NCI-H748 treated with DMSO at 0.1 percent for 48 hours (cell line): ENCODE measurements around the gene SPTBN5.

Source experiments
- DNase-seq: peaks from one replicate; lab custom pipeline; 2025; lab: John Stamatoyannopoulos, UW

The SPTBN5 gene

DNA sequence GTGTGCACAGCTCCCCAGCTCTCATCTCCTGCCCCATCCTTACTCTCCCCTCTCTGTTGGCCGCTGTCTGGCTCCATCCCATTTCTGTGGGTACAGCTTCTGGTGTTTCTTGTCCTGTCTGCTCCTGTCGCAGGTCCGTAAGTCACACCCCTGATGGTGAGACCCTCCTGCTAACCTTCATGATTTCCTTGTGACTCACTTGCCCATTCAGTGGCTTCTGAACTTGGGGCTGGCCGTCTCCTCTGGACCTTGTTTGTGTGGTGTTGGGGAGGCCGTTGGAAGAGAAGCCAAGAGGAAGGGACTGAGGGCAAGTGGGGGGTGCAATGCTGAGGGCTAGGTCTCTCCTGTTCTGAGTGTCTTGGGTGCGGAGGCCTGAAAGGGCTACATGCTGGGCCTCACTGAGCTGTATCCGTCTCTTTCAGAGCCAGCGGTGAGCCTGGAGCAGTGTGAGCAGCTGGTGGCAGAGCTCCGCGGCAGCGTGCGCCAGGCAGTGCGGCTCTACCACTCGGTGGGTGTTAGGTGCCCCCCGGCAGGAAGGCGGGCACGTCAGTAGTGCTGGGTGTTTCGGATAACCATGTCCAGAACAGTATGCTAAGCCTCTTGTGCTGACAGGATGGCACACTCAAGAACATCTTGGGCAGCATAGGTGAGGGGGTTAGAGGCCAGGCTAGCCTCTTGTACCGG is 69.6 kb downstream of the SPTBN5 start:
- DNase-seq: no peak

DNA sequence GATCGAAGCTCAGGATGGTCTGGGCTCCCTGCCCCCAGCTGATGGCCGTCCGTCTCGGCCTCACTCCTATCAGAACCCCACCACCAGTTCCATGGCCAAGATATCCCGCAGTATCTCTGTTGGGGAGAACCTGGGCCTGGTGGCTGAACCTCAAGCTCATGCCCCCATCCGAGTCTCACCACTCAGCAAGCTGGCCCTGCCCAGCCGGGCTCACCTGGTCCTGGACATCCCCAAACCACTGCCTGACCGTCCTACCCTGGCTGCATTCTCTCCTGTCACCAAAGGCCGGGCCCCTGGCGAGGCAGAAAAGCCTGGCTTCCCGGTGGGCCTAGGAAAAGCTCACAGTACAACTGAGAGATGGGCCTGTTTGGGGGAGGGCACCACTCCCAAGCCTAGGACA is 70.4 kb downstream of the SPTBN5 start:
- DNase-seq: no peak

DNA sequence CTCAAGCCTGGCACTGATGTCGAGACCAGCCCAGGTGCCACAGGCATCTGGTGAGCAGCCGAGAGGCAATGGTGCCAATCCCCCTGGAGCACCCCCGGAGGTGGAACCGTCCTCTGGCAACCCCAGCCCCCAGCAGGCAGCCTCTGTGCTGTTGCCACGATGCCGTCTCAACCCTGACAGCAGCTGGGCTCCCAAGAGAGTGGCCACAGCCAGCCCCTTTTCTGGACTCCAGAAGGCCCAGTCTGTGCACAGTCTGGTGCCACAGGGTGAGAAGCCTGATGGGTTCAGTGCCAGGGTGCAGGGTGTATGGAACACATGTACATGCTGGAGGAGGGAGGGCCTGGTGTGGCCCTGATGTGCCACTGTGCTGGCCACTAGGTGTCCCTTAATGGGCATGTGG is 70.9 kb downstream of the SPTBN5 start:
- no peak for DNase-seq

DNA sequence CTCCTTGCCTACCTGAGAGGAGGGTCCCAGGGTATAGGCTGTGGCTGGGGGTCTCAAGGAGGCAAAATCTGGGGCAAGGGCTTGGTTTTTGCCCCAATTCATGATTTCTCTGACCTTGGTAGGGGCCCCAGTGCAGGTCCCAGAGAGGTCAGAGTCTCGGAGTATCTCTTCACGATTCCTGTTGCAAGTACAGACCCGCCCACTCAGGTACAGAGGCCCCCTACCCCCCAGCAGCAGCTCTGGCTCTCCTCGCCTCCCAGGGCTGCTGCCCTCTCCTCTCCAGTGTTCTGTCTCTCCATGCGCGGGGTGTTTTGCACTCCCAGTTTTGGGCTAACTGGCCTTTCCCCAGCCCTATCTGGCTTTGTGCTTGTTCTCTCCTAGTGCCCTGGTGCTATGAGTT is 71.4 kb downstream of the SPTBN5 start:
- no peak for DNase-seq

DNA sequence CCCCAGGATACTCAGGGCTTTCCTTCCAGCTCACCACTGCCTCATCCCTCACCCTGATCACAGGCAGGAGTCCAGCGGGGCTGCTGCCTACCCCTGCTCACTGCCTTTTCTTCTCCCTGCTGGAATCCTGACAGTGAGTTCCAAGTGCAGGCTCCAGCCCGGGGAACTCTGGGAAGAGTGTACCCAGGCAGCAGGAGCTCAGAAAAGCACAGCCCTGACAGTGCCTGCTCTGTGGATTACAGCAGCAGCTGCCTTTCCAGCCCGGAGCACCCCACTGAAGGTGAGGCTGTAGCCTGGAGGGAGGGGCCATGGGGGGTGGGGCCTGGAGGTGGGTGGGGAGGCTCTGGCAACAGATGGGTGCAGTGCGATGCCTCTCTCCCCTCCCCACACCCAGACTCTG is 72.0 kb downstream of the SPTBN5 start:
- no peak for DNase-seq

DNA sequence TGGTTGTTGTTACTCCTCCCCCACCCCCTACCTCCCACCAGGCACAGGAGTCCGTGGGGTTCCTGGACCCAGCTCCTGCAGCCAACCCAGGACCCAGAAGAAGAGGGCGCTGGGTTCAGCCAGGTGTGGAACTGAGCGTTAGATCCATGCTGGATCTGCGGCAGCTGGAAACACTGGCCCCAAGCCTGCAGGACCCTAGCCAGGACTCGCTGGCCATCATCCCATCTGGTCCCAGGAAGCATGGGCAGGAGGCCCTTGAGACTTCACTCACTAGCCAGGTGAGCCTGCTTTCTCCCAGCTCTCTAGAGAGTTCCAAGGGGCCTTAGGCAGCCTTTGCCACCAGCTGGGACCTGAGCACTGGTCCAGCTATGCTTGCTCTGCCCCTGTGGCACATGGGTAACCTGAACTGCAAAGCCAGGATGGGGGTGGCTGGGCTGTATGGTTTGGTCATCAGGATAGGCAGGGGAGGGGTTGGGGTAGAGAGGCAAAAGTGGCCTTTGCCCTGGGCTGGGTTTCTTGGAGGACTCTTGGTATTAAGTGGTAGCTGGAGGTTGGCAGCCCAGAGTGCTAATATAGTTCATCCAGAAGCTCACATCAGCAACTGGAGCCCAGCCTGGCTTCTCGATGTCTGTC is 72.9 kb downstream of the SPTBN5 start:
- no peak for DNase-seq

DNA sequence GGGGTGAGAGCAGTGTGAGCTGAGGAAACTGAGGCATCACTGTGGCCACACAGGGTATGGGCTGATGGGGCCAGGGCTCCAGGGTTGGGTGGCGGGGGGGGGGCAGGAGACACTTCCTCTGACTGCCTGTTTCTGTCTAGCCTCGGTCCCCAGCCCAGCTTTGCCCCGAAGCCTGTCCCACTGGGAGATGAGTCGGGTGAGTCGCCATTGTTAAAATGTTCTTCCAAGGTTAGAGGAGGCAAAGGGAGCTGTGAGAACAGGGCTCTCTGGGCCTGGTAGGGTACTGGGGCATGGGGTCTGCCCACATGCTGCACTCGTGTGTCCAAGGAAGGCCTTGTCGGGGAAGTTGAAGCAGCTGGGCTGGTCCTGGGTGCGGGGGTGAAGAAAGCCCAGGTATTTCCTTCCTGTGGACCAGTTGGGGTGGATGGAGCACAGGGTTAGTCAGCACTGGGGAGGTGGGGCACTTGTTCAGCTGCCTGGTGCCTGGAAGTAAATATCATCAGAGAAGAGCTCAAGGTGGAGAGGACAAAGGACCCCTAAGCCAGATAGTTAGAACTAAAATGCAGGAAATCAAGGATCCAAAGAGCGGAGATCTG is 74.3 kb downstream of the SPTBN5 start:
- no peak for DNase-seq

DNA sequence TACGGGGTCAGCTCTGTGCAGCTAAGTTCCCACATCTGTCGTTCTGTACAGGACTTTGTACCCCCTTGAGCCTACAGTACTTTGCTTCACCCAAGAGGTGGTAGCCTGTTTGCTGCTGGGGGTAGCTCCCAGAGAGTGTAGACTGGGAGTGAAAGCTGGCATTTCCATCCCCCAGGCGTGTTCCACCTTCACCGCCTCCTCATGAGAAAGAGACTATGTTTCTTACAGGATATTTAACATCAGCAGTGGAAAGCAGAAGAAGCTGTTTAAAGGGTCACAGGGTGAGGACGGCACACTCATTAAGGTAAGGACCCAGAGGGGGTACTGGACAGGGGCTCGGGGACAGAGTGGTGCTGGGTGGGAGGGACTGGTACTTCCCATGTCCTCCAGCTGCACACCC is 76.1 kb downstream of the SPTBN5 start:
- no peak for DNase-seq

DNA sequence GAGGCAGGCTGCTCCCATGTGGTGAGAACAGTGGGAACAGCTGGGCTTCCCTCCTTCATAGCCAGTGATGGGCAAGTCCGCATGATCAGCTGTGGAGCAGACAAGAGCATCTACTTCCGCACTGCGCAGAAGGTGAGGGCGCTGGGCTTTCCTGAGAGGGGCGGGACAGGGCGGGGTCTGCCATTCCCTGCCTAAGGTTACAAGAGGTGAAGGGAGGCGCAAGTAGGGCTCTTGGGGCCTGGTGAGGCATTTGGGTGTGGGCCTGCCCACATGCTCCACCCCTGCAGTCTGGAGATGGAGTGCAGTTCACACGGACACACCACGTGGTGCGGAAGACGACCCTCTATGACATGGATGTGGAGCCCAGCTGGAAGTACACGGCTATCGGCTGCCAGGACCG is 76.5 kb downstream of the SPTBN5 start:
- no peak for DNase-seq

DNA sequence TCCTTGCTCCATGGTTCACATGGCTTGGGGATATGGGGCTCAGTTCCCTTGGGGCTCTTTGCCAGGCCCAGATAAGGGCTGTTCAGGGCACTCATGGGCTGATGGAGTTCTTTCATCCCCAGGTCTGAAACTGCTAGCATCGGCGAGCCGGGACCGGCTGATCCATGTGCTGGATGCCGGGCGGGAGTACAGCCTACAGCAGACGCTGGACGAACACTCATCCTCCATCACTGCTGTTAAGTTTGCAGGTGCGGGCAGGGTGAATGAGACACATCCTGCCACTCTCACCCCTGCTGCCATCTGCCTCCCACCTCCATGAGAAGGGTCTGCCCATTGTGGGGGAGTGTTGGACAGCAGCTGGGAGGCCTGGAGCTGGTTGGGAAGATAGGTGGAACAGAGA is 77.1 kb downstream of the SPTBN5 start:
- no peak for DNase-seq

DNA sequence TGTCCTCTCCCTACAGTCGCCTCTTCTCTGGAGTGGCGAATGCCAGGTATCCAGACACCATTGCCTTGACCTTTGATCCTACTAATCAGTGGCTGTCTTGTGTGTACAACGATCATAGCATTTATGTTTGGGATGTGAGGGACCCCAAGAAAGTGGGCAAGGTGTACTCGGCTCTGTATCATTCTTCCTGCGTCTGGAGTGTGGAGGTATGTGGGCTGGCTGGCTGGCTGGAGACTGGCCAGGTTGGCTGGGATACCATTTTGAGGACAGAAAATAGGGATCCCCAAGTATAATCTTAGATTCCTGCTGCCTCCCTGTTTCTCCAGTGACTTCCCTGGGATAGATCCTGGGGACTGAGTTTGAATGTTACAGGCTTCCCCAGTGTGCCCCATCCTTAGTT is 79.3 kb downstream of the SPTBN5 start:
- no peak for DNase-seq

DNA sequence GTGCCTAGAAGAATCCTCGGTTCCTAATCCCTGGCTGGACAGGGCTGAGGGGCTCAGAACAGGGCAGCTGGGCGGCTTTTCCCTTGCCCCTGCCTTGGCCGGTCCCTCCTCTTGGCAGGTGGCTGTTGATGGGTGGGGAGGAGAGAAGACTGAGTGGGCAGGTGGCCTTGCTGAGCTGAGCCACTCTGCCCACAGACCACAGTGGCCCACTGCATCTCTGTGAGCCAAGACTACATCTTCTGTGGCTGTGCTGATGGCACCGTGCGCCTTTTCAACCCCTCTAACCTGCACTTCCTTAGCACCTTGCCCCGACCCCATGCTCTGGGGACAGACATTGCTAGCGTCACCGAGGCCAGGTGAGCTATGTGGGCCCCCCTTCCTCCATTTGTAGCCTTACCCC is 80.4 kb downstream of the SPTBN5 start:
- DNase-seq: no peak

DNA sequence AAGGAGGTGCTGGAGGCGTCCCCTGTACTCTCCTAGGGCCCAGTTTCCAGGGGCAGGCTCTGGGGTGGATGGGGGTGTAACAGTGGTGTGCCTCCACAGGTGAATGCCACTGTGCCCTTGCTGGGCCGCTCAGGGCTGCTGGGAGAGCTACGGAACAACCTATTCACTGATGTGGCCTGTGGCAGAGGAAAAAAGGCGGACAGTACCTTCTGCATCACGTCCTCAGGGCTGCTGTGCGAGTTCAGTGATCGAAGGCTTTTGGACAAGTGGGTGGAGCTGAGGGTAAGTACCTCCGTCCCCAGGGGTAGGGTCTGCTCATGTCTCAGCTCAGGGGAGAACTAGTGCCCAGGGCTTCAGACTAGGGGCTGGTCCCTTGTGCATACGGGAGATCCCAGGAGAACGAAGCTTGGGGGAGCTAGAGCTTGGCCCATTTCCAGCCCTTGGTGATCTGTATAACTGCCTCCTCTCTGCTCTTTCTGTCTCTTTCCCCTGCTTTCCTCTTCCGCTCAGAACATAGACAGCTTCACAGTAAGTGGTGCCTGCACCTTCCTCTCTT is 81.0 kb downstream of the SPTBN5 start:
- DNase-seq: no peak

DNA sequence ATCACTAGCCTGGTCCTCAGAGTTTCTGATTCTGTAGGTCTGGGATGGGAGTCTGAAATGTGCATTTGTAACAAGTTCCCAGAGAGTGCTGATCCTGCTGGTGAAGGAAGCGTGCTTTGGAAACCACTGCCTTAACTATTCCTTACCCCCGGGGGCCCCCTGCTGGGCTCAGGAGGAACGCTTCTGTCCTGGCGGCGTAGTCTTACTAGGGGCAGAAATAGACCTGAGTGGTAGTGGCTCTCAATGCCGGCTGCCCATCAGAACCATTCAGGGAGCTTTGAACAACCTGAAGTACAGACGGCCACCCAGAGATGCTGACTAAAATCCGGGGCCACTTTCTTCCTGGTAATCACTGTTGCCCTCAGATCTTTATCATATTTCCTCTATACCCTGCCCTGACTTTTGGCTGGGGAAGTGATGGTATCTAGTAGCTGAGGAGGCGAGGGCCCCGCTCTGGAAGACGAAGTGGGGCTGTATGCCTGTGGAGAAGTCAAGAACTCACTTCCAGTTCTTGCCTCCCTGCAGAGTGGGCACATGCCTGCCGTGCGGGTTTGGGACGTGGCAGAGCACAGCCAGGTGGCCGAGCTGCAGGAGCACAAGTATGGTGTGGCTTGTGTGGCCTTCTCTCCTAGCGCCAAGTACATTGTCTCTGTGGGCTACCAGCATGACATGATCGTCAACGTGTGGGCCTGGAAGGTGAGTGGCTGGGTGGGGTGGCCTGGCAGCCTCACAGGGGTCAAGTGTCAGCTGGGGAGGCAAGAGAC is 82.2 kb downstream of the SPTBN5 start:
- no peak for DNase-seq

DNA sequence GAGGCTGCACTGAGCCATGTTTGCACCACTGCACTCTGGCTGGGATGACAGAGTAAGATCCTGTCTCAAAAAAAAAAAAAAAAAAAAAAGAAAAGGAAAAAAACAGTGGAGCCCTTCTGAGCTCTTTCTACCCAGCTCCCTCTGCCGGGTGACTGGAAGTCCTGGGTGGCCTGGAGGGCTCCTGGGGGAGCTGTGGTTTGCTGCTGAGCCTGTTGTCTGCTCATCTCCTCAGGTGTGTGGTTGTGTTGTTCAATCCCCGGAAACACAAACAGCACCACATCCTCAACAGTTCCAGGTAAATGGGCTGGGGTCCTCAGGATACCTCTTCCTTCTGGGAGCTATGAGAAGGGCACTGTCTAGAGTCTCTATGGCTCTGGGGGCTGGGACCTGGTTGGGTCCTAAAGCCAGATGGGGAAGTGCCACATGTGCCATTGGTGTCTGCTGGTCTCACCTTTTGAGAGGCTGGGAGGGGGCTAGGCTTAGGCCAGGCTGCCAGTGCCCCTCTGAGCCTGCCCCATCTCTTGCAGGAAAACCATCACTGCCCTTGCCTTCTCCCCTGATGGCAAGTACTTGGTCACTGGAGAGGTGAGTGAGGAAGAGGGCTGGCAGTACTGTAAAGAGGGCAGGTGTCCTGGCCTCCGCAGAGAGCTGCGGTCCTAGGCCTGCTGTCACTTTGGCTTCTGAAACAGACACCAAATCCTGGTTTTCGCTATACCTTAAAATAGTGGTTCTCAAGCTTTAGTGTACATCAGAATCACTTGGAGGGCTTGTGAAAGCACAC is 83.0 kb downstream of the SPTBN5 start:
- no peak for DNase-seq

DNA sequence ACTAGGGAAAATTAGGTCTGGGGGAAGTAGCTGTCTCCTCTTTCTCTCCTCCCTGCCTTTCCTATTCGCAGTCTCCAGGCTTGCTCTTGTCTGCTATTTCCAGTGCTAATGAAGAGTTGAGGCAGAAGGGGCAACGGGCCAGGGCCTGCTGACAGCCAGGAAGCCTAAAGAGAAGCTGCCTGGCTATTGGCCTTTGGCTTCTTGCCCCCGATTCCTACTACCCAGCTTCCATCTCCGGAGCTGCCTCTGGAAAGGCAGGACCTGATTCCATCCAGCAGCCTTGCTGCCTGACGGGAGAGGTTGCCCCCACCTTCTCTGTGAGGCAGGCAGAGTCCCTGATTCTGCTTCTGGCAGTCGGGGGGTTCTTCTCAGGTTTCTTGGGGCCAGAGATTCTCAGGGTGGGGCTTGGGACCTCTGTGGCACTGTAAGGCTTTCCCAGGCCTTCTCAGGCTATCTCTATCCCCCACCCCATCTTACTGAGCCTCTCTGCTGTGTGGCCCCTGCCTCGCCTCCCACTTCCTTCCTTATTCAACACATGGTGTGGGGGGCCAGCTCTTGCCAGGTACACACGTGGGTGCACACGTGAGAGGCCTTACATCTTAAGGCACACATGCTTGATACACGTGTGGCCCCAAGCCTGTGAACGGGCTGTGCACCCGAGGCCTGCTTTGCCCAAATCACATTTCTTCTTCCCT is 84.2 kb downstream of the SPTBN5 start:
- no peak for DNase-seq

DNA sequence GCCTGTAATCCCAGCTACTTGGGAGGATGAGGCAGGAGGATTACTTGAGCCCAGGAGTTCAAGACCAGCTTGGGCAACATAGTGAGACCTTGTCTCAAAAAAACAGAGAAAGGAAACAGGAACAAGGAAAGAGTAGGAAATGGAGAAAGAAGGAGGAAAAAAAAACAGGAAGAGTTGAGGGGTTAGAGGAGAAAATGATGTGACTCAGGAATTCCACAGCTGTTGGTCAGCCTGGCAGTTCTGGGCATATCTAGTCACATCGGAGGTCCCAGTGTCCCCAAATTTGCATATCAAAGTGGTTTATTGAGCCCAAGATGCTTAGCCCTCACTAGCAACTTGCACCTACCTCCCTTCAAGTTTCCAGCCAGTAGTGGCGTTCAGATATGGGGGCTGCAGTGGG is 84.7 kb downstream of the SPTBN5 start:
- DNase-seq: no peak

DNA sequence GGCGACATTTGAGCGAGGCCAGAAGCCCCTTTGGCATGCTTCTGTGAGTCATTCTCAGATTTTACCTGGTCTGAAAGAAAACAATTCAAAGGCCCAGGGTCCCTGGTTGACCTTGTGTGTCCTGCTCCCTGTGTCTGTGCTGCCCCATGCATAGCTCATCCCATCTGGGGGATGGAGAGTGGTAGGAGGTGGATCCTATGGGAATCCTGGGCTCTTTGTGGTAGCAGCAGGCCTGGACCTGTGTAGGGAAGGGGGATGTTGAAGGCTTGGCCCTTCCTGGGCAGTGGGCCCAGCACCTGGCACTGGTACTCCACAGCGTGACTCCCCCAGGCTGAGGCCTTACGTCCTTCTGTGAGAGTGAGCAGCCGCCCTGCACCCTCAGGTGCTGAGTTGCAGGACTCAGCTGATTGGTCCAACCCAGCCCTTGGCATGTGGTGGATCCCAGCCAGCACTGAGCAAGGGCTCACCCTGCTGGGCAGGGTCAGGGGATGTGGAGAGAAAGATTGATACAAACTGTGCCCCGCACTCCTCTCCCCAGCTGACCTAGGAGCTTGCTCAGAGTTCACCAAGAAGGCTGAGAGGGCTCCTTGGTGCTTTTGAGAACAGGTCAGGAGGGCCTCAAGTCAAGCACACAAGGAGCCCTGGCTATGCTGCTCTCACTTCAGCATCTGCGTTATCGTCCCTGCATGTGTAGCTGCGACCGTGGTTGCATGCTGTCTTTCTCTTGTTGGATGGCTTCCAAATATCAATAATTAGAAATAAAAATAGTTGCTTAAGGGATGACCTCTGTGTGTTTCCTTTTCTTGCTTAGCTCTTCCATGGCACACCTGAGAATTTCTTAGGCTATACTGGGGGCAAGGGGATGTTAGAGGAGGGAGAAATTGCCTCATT is 87.3 kb downstream of the SPTBN5 start:
- no peak for DNase-seq

DNA sequence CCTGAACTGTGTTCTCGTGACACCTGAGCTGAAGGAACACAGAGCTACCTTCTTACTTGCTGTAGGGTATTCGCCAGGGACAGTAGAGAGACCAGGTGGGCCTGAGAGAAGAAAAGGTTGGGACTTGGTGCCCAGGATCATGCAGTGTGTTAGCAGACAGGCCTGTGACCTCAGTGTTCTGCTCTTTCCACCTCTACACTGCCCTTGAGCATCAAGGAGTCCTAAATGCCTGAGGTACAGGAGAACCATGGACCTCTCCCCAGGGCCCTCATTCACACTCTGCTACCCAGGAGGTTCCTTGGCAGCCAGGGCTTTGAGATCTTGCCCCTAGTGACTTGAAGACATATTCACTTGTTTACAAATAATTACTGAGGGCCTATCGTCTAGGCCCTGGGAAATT is 88.1 kb downstream of the SPTBN5 start:
- DNase-seq: no peak
